ENCODE data around the gene GSX1.

GSX1 gene

GRCh38 chr13:27794368-27794691 is 2.0 kb downstream of the GSX1 start:
- no peak for DNase-seq (ENCODE audit: extremely low read depth, low read depth)
- TF ChIP-seq CTCF (IDR thresholded peaks at IDR 0.05; ENCODE audit: low read depth, low read length) = no peak

- no peak for DNase-seq (ENCODE audit: extremely low read depth, low read depth)
- TF ChIP-seq CTCF (IDR thresholded peaks at IDR 0.05; ENCODE audit: low read depth, low read length) = no peak
Measured at GRCh38 chr13:27794921-27795717, 2.8 kb downstream of the GSX1 start.

GRCh38 chr13:27795718-27796019 is 3.4 kb downstream of the GSX1 start:
- DNase-seq (ENCODE audit: extremely low read depth, low read depth) = no peak
- TF ChIP-seq CTCF (IDR thresholded peaks at IDR 0.05; ENCODE audit: low read depth, low read length) = no peak

- no peak for TF ChIP-seq CTCF (IDR thresholded peaks at IDR 0.05; ENCODE audit: low read depth, low read length)
- DNase-seq (ENCODE audit: extremely low read depth, low read depth) = no peak
Measured at GRCh38 chr13:27796544-27797227, 4.4 kb downstream of the GSX1 start.

- no peak; the same call in 1 of the 2 replicates for TF ChIP-seq CTCF (IDR thresholded peaks at IDR 0.05; ENCODE audit: low read depth, low read length)
- DNase-seq (ENCODE audit: extremely low read depth, low read depth) = no peak
Measured at GRCh38 chr13:27797228-27797624, 4.9 kb downstream of the GSX1 start.

- DNase-seq (ENCODE audit: extremely low read depth, low read depth) = no peak
- no peak for TF ChIP-seq CTCF (IDR thresholded peaks at IDR 0.05; ENCODE audit: low read depth, low read length)
Measured at GRCh38 chr13:27806744-27807387, 14.6 kb downstream of the GSX1 start.

Measured in AG09319 (cell line).